GM20431 (cell line): Measurements from ENCODE around the gene ITGA5.

Experiments used
- in situ Hi-C: fragments of 300-500 bp; cut with MseI, MboI; formaldehyde crosslinking; loops from one replicate; pipeline ENCODE4 v1.15.0; 2020; ENCODE audit warnings: low sequenced_read_pairs; ENCODE audit not compliant: unreplicated experiment

The ITGA5 gene

DNA sequence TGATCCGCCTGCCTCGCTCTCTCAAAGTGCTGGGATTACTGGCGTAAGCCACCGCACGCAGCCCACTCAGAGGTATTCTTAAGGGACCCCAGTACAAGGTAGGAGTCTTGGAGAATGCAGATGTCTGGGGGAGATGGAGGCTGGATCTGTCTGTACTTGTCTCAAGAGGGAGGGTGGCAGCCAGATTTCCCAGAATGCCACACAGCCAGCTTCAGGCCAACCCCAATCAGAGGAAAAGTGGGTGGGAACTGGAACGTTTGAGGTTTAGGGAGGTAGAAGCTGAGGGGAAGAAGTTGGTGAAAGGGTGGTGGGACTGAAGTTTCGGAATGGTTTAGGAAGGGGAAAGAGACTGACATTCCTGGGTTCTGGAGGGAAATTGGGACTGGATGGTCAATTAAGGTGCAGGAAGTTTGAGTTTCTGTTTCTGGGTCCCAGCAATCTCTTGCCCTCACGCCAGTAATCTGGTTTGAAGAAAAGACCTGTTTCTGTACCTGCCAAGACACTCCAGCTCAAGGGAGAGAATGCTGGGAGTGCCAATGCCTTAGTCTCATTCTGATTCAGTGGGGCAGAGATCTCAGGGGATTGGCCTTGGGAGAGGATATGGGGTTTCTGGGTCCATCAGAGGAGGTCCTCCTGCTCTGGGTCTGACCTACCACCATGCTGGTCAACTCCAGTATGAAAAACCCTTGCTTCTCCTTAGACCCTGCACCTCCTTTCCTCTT is 26.4 kb downstream of the ITGA5 start:
- in situ Hi-C loops = no loop called here

DNA sequence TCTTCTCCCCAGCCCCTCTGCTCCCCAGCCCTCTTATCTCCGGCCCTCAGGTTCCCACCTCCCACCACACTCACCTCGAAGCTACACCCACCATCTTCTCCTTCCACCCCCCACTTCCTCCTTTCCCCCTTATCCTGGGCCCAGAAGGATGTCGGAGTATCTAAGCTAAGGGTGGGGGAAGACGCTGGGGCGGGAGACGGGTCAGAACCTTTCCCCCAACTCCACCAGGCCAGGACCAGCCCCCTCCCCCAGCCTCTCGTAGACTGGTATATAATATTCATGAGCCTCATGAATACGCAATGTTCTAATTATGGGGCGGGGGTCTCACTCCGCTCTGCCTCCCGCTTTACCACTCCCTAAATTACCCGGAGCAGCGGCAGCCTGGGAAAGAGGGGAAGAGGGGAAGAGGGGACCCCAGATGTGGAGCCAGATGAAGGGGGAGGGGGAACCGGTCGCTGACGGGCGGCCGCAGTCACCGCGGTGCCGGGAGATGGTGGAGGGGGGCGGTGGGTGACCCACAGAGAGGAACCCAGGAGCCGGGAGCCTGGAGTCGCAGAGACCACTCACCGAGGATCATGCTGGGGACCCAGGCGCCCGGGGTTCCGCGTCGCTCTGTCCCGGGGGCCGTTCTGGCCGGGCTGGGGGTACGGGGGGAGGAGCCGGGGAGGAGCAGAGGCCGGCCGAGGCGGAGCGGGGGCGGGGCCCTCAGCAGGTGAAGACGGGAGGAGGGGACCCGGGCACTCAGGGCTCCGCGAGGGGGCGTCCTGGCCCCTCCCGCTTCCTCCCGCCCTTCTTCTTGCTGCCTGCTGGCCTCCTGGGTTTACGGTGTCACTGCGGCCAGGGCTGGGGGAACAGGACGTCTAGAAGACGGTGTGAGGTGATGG is 28.2 kb downstream of the ITGA5 start:
- in situ Hi-C loops = no loop called here

DNA sequence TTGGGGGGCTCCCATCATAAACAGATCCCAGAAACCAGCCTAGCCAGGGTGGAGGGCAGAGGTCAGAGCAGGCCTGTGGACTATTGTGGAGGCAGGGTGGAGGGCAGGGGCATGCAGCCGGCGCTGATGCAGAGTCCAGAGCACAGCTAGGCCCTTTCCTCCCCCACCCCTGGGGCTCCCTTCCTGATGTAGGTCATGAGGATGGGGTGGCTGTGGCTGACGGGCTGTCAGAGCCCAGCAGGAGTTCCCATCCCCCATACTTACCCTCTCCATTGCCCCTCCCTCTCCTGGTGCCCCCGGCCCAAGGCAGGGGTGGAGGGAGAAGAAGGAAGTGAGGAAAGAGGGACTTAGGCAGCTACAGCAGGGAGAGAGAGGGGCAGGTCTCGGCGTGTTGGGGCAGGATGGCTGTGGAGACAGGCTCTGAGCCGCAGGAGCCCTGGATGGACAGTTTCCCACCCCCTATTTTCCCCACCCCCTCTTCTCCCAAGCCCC is 28.8 kb downstream of the ITGA5 start:
- in situ Hi-C loops = no loop called here

DNA sequence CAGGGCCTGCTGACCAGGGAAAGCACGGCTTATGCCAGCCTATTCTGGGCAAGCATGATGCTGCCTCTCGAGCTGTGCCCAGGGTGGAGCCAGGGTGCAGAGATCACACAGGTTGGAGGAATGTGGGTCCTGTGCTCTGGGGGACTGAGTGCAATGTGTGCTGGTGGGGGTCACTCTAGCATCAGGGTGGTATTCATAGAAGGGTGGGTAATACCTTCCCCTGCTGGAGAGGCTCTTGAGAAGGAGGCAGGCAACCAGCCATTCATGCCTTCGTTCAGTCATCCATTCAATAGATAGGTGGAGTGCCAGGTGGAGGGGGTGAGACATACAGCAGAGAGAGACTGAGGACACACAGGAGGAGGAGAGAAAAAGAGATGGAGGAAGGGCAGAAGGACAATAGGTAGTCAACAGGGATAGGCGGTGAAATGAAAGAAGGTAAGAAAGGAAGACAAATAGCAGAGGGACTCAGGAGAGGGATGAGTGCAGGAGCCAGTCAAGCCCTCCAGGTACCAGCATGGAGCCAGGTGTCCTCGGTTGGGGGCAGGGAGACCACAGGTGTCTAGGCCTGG is 29.4 kb downstream of the ITGA5 start:
- in situ Hi-C loops = no loop called here

DNA sequence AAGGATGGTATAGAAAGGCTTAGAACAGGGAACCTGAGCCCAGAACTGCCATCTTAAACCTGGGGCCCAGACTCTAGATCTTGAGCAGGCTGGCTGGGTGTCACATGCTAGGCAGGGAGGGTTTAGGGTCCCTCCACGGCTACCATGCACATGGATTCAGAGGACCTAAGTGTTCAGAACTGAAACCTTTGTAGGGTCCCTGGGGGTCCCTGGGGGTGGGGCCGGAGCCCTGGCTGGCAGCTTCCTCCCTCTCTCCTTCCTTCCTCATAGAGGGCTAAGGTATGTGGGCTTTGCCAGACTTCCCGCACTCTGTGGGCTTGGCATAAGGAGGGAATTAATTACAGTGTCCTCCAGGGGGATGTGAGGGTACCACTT is 29.9 kb downstream of the ITGA5 start:
- in situ Hi-C loops = no loop called here

DNA sequence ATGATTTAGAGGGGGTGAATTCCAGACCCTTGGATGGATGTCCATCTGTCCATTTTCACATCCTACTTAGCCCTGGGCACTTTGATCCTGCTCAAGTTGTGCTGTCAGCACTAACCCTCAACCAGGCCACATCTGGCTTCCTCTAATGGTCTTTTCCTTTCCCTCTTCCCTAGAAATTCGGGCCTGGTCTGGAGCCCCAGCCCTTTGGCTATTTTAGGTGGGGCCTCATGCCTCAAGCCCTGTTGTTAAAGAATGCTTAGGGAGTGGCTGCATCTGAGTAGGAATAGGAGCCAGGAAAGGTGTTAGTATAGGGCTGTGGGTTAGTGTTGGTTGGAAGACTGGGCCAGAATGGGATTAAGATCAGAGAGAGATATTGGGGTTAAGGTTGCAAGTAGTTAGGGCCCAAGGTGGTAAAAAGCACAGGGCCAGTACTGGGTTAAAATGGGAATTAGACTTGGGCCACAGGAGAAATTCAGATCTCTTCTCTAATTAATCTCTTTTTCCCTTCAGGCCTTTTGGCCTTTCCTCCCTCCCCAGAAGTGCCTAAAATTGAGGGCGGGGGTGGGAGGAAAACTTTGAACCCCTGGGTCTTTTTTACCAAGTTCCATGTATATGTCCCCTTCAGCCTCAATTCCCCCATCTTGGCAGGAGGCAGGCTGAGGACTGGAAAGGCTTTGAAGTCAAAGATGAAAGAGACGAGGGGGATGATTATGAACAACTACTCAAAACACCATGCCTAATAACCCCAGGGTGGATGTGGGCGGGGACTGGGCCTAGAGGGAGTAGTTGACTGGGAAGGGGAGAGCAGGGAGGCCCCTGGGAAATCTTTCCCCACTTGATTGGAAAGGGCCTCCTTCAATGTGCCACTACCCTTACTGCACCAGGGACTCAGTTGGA is 30.6 kb downstream of the ITGA5 start:
- in situ Hi-C loops = no loop called here

DNA sequence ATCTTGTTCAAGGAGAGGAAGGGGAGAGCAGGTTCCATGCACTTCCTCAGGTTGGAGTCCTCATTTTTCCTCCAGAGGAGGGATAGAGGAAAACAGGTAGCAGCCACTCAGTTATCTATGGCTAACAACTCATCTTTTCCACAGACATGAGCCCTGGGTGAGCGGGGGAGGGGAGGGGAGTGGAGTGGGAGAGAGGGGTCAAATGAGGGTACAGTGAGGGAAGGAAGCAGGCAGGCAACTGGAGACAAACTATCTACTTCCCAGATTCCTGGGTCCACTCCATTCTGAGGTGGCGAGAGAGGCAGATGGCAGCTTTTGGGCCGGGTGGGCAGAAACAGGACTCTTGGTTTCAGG is 32.0 kb downstream of the ITGA5 start:
- in situ Hi-C loops = no loop called here

DNA sequence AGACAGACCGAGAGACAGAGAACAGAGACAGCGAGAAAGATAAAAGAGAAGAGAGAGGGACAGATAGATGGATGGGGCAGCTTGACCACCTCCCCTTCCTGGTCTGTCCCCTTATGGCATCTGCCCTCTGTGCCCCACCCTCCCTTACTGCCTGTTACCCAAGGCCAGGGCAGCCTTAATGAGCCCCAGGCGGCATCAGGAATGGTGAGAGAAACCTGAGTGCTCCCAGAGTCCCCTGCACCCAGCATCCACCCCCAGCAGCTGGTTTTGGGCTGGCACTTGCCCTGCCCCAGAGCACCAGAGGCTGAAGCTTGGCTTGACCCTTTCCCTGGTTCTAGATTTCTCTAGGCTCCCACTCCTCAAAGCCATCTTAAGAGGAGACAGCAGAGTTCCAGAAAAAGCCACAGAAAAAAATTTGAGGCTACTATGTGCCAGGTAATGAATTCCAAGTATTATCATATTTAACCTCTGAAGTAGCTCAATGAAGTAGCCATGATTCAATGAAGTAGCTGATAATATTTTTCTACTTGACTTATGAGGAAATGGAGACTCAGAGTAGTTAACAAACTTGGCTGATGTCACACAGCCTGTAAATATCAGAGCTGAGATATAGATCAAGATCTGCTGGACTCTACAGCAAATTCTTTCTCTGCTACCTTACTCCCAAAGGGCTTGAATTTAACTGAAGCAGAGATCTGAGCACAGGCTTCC is 32.5 kb downstream of the ITGA5 start:
- in situ Hi-C loops = no loop called here

DNA sequence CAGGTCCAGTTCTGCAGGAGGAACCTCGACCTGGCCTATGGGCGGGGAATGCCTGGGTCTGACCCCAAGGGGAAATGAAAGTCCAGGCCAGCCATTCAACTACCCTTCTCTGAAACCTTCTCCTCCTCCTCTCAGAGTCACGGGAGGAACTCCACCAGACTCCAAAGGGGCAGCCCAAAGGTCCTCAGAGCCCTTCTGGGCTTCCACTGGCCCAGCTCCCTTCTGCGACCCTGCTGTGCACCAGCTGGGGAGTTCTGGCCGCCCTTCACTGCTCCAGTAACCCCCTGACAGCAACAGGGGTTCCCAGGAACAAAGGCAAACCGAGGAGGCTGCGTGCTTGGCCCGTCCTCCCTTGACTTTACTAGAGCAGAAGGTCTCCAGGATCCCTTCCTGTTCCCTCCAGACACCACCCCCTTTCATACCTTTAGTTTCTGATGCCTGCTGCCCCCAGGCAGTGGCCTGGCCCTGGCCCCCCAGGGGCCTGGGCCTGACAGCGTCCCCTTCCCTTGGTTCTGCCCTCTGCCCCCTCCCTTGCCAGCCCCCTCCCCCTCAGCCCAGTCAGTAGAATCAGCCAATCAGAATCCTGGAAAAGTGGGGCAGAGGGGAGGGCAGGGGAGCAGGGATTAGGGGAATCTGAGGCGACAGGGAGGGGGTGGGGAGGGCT is 33.7 kb downstream of the ITGA5 start:
- in situ Hi-C loops = no loop called here

DNA sequence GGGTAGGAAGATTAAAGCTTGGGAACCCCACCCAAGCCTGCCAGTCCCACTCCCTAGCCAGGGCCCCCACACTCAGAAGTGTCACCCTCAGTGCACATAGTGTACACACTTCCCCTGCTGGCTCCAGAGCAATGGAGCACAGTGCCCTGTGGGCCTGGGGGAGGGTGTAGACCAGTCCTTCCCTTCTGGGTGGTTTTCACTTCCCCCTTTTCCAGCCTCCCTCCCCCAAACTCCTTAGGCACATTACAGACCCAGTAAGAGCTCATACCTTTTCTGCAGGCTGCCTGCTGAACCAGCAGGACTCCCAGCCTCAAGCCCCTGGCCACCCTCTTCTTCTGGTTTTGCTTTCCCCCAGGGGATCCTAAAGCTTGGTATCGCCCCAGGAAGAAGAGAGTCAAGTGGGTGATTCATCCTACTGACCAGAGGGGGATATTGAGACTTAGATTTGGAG is 34.5 kb downstream of the ITGA5 start, which contains the start of gene ZNF385A:
Gene ZNF385A (minus strand): TSS at position 143 of the 451 bp plus-strand sequence. CDS start 219 bp downstream, outside the sequence.
- in situ Hi-C loops = no loop called here

DNA sequence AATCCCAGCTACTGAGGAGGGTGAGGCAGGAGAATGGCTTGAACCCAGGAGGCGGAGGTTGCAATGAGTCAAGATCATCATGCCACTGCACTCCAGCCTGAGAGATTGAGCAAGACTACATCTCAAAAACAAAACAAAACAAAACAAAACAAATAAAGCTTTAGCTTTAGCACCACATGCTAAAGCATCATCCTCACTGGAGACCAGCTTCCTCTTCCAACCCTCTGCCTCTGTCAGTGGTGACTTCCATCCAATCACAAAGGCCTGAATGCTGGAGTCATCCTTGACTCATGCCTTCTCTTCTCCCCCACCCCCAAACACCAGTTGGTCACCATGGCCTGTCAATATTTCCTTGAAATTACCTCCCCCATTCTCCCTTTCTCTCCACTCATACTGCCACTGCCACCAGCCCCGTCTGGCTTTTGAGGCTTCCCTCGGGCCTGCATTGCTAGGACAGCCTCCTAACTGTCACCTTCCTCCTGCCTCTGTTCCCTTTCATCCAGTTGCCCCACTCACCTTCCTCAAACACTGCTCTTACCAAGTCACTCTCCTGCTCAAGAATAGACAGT is 35.9 kb downstream of the ITGA5 start:
- in situ Hi-C loops = no loop called here

DNA sequence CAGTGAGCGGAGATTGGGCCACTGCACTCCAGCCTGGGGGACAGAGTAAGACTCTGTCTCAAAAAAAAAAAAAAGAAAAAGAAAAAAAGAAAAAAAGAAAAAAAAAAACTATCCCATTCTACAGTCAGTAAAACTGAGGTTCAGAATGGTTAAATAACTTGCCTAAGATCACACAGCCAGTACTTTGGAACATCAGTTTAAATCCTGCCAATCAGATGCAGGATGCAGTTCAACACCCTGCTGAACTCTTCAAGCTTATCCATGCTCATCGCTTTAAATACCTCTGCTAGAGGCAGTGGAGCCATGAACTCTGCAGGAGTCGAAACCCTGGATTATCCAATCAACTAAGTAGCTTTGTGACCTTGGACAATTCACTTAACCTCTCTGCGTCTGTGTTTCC is 37.9 kb downstream of the ITGA5 start:
- in situ Hi-C loops = no loop called here

DNA sequence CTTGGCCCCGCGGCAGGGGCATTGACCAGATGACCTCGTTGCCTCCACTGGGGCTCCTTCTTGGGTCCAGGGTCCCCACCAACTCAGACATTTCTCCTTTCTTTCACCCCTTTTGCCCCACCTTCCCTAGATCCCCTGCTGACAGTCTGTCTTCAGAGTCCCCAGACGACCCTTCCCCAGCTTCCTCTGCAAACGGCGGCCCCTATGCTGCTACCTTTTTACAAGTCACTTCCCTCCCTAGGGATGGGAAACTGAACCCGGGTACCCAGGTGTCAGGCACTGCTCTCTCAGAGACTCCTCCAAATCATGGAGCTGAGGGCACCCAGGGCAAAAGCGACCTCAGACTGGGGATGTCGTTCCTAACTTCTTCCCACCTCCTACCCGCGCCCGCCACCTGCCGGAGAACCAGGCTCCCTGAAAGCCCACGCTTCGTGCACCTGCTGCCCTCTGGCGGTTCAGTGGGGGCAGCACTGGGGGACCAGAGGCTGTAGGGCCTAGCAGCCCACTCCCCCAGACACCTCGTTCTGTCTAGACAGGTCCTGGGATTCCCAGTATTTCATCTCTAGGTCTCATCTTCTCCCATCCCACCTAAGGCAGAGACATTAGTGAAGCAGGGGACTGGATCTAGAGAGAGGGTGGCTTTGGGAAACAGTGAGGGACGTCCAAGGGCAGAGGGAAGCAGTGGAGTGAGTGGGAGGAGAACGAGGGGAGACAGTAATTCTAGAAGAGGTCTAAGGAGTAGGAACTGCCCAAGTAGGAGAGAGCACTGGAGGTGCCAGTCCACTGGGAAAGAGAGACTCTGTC is 39.5 kb downstream of the ITGA5 start:
- in situ Hi-C loops = no loop called here

DNA sequence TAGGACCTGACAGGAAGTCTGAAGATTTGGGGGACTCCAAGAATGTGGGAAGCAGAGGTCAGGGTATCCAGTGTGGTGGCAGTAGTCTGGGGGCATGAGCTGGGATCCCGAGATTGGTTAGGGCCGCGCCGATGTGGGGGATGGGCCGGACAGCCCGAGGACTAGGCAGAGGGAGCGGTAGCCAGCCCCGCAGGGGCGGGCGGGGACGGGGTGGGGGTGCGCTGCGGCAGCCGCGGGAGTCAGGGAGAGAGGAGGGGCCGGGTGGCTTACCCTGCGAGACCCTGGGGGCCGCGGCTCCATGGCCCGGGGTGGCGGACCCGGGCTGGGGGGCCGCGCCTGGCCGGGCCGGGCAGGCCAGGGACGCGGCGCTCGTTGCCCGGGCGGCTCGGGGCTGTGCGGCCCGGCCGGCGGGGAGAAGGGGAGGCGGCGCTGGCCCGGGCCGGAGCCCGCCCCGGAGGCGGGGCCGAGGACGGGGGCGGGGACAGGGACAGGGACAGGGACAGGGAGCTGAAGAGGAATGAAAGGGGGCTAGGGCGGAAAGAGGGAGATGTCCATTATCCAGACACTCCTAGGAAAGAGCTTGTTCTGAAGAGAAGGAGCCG is 40.2 kb downstream of the ITGA5 start:
- in situ Hi-C loops = no loop called here

DNA sequence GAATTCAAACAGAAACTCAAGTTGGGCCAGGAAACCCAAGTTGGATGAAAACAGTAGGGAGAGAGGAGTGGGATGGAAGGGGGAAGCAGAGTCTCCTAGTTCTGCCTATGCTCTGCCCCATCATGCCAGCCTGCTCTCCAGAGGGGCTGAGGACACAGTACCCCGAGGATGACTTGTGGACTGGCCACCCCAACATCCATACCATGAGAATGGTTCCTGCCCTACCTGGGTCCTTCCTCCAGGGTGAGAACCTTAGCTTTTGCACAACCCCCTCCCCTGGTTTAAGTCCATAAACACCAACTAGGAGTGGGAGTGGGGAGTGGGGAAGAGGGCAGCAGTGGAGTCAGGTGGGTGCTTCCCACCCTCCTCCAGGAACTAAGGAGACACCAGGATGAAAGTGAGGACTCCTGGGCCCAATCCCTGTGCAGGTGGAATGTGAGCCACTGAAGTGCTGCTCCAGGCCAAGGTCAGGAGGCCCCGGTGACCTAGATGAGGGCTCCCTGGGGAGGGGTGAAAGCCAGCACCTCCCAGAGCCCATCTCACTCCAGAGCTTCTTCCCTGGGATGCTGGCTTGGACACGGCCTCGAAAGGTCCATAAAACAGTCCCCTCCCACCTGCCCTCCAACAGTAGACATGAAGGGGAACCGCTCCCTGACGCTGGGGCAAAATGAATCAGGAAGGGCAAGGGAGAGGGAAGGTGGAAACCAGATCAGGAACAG is 41.1 kb downstream of the ITGA5 start:
- in situ Hi-C loops = no loop called here

DNA sequence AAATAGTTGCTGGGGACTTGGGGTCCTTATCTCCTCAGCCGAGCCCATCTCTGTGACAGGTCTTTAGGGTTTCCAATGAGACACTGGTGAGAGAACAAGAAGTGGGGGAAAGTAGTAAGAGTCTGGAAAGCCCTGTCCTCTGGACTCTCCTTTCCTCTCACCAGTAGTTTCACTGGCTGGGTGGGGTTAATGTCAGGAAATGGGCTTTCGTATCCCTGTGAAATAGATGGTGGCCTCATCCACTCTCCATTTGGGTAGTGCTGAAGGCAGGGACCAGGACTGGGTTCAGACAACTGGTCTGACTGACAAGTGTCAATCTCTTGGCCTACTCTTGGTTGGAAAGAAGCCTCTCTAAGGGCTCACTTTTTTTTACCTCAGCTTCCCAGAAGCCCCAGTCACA is 42.1 kb downstream of the ITGA5 start:
- in situ Hi-C loops = no loop called here

DNA sequence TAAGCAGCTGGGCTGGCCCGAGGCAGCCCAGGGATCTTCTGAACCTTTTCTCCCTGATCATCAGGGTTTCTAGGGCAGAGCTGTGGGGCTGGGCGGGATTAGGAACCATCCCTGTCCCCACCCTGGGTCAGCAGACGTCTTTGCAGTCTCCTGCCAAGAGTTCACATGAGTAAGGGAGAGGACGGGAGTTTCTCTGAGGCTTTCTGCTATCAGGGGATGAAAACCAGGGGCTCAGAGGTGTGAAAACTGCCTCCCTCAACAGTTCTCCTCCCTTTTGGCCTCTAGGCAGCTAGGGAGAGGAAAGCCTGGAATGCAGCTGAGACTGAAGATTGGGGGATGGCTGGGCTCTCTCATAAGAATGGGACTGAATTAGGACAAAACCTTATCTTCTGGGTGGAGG is 42.5 kb downstream of the ITGA5 start:
- in situ Hi-C loops = no loop called here
